Measurements from ENCODE around the gene TEDC2.

TEDC2 gene

GRCh38 chr16:2480948-2481347 lies 21.0 kb downstream of the TEDC2 start:
- no peak for DNase-seq

GRCh38 chr16:2481676-2482075 lies 21.8 kb downstream of the TEDC2 start:
- no peak for DNase-seq

GRCh38 chr16:2482249-2482648 lies 22.3 kb downstream of the TEDC2 start:
- DNase-seq = no peak

- DNase-seq = no peak
Observed at GRCh38 chr16:2482708-2483534, 23.0 kb downstream of the TEDC2 start.

- no peak for DNase-seq
Observed at GRCh38 chr16:2483939-2484897, 24.3 kb downstream of the TEDC2 start.

GRCh38 chr16:2484898-2485508 lies 25.1 kb downstream of the TEDC2 start:
- no peak for DNase-seq

- DNase-seq = no peak
Observed at GRCh38 chr16:2485811-2486507, 26.1 kb downstream of the TEDC2 start.

GRCh38 chr16:2486645-2487516 lies 27.0 kb downstream of the TEDC2 start:
- no peak for DNase-seq

GRCh38 chr16:2487517-2487842 lies 27.6 kb downstream of the TEDC2 start:
- DNase-seq = no peak

- no peak for DNase-seq
Observed at GRCh38 chr16:2487903-2488531, 28.1 kb downstream of the TEDC2 start.

- no peak for DNase-seq
Observed at GRCh38 chr16:2489581-2489980, 29.7 kb downstream of the TEDC2 start.

GRCh38 chr16:2490190-2491105 lies 30.5 kb downstream of the TEDC2 start:
- no peak for DNase-seq

- DNase-seq = no peak
Observed at GRCh38 chr16:2492292-2492691, 32.4 kb downstream of the TEDC2 start.

- no peak for DNase-seq
Observed at GRCh38 chr16:2493605-2494004, 33.7 kb downstream of the TEDC2 start.

- no peak for DNase-seq
Observed at GRCh38 chr16:2494616-2495015, 34.7 kb downstream of the TEDC2 start.

GRCh38 chr16:2495041-2495440 lies 35.1 kb downstream of the TEDC2 start:
- no peak for DNase-seq

- DNase-seq = no peak
Observed at GRCh38 chr16:2496223-2497115, 36.6 kb downstream of the TEDC2 start.

GRCh38 chr16:2497116-2497630 lies 37.3 kb downstream of the TEDC2 start:
- no peak for DNase-seq
